ENCODE measurements around the gene OXER1. TPM values are rescaled to one million over a fixed set of nuclear protein-coding genes. Genes with fewer than 3 reads are reported as not detected.

OXER1 gene
- total RNA-seq, 1 donor from 2014 or later = 4.6 TPM

DNA sequence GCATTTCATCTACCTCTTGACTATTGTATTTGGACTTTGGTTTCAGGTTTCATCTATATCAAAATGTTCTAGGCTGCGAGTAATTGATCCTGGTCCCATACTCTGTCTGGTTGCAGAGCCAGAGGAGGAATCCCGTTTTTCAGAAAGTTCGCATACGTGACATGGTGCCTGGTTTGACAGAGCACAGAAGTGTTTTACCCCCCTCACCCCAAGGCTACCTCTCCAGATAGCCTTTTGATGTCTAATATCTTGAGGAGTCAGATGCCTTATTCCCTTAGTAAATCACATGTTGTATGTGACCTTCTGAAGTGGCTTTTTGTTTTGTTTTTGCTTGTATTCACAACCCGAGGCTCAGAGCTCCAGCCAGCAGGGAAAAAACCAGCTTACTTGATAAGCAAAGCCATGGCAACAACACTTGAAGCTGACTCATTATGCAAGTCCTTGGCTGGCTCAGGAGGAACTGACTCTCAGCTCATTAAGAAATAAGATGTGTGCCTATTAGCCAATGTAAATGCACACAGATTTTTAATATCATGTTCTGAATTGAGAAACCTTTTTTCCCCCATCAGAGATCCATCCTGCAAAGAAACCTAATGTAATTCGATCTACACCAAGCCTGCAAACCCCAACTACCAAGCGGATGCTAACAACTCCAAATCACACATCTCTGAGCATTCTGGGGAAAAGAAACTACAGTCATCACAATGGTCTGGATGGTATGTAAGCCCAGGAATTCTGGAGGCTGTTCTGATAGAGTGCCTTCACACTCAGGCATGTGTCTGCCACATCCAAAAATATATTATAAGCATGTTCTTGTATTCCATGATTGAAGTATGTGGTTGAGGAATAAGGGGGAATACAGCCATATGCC lies 41.4 kb downstream of the OXER1 start:
- no peak overlapping the region for H3K4me3 Mint-ChIP-seq (ENCODE audit: low read depth)
- no peaks in the 10 kb centered on the region for H3K9me3 Mint-ChIP-seq (ENCODE audit: low read depth)
- peaks cover 1% of the 10 kb centered on the region for H3K36me3 Mint-ChIP-seq (ENCODE audit: insufficient read depth)
- H3K27me3 Mint-ChIP-seq = no peaks in the 10 kb centered on the region
- H3K4me1 Mint-ChIP-seq (ENCODE audit: low read depth) = peaks cover 7% of the 10 kb centered on the region
- H3K27ac Mint-ChIP-seq = no peak overlapping the region
- DNase-seq (ENCODE audit: low spot score, unreplicated experiment) = no peak
- TF ChIP-seq, protein P1, sequence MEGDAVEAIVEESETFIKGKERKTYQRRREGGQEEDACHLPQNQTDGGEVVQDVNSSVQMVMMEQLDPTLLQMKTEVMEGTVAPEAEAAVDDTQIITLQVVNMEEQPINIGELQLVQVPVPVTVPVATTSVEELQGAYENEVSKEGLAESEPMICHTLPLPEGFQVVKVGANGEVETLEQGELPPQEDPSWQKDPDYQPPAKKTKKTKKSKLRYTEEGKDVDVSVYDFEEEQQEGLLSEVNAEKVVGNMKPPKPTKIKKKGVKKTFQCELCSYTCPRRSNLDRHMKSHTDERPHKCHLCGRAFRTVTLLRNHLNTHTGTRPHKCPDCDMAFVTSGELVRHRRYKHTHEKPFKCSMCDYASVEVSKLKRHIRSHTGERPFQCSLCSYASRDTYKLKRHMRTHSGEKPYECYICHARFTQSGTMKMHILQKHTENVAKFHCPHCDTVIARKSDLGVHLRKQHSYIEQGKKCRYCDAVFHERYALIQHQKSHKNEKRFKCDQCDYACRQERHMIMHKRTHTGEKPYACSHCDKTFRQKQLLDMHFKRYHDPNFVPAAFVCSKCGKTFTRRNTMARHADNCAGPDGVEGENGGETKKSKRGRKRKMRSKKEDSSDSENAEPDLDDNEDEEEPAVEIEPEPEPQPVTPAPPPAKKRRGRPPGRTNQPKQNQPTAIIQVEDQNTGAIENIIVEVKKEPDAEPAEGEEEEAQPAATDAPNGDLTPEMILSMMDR (IDR thresholded peaks at IDR 0.05; ENCODE audit: unreplicated experiment) = no peak

DNA sequence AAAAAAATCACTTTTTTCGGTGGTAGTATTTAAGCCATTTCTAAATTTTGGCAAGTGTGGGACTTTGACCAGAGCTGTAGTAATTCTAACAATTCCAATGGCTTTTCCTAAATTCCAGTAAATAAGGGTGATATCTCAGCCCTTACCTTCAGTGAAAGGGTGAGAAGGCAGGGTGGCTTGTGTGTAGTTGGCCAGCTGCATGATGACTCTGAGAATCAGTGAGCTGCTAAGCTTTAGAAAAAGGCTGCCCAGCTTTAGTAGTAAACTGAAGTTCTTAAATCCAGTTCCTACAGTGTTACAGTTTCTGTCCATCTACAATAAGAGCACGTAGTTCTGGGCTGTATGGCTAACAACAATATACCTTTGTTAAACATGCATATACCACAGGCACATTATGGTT lies 42.0 kb downstream of the OXER1 start:
- H3K9me3 Mint-ChIP-seq (ENCODE audit: low read depth) = no peaks in the 10 kb centered on the region
- H3K36me3 Mint-ChIP-seq (ENCODE audit: insufficient read depth) = no peaks in the 10 kb centered on the region
- no peak overlapping the region for H3K4me3 Mint-ChIP-seq (ENCODE audit: low read depth)
- H3K27me3 Mint-ChIP-seq = no peaks in the 10 kb centered on the region
- TF ChIP-seq, protein P1 (IDR thresholded peaks at IDR 0.05; ENCODE audit: unreplicated experiment) = no peak
- no peak for DNase-seq (ENCODE audit: low spot score, unreplicated experiment)
- H3K4me1 Mint-ChIP-seq (ENCODE audit: low read depth) = peaks cover 7% of the 10 kb centered on the region
- H3K27ac Mint-ChIP-seq = no peak overlapping the region

DNA sequence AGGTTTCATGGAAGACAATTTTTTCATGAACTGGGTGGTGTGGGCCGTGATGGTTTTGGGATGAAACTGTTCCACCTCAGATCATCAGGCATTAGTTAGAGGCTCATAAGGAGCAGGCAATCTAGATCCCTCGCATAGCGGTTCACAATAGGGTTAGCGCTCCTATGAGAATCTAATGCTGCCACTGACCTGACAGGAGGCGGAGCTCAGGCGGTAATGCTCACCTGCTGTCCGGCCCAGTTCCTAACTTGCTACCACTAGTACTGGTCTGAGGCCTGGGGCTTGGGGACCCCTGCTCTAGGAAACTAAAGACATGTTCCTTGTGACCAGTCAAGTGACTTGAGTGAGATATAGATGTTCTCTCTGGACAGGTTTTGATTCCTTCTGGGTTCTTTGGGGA lies 49.2 kb downstream of the OXER1 start:
- H3K9me3 Mint-ChIP-seq (ENCODE audit: low read depth) = no peaks in the 10 kb centered on the region
- no peaks in the 10 kb centered on the region for H3K4me1 Mint-ChIP-seq (ENCODE audit: low read depth)
- no peaks in the 10 kb centered on the region for H3K27me3 Mint-ChIP-seq
- no peak overlapping the region for H3K27ac Mint-ChIP-seq
- TF ChIP-seq, protein P1 (IDR thresholded peaks at IDR 0.05; ENCODE audit: unreplicated experiment) = no peak
- H3K4me3 Mint-ChIP-seq (ENCODE audit: low read depth) = no peak overlapping the region
- DNase-seq (ENCODE audit: low spot score, unreplicated experiment) = no peak
- peaks cover 3% of the 10 kb centered on the region for H3K36me3 Mint-ChIP-seq (ENCODE audit: insufficient read depth)

DNA sequence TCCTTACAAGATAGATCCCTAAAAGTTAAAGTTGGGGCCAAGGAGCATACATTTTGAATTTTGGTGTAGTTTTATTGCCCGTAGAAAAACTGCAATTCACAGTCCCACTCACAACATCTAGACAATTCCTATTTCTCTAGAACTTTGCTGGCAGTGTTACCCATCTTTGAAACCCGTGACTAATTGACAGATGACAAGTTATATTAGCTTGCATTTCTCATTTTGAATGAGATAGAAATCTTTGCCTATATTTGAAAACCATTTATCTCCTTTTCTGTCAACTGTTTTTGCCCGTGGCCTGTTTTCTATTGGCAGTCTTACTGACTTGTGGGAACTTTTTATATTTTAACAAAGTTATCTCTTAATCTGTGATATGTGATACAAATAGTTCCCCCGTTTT lies 50.0 kb downstream of the OXER1 start:
- H3K36me3 Mint-ChIP-seq (ENCODE audit: insufficient read depth) = peaks cover 9% of the 10 kb centered on the region
- no peak for DNase-seq (ENCODE audit: low spot score, unreplicated experiment)
- H3K4me1 Mint-ChIP-seq (ENCODE audit: low read depth) = no peaks in the 10 kb centered on the region
- H3K27me3 Mint-ChIP-seq = no peaks in the 10 kb centered on the region
- H3K9me3 Mint-ChIP-seq (ENCODE audit: low read depth) = no peaks in the 10 kb centered on the region
- H3K4me3 Mint-ChIP-seq (ENCODE audit: low read depth) = no peak overlapping the region
- H3K27ac Mint-ChIP-seq = no peak overlapping the region
- TF ChIP-seq, protein P1 (IDR thresholded peaks at IDR 0.05; ENCODE audit: unreplicated experiment) = no peak

DNA sequence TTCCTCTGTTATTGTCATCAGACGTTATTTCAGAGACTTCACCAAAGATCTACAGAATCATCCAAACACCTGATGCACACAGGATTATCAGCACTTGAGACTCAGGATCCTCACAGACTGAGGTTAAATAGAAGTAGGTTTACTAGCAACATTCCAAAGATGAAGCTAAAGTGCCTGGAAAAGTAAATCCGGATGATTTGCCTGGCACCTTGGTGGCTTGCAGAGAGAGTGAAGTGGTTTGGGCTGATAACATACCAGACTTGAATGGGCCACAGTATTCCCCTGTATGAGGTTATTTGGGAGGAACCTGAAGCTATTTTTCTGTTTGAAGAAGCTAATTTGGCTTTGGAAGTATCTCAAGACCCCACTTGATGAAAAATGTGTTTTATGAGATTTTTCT lies 51.0 kb downstream of the OXER1 start:
- peaks cover 13% of the 10 kb centered on the region for H3K36me3 Mint-ChIP-seq (ENCODE audit: insufficient read depth)
- no peaks in the 10 kb centered on the region for H3K27me3 Mint-ChIP-seq
- no peak overlapping the region for H3K27ac Mint-ChIP-seq
- TF ChIP-seq, protein P1 (IDR thresholded peaks at IDR 0.05; ENCODE audit: unreplicated experiment) = no peak
- H3K4me1 Mint-ChIP-seq (ENCODE audit: low read depth) = no peaks in the 10 kb centered on the region
- no peak overlapping the region for H3K4me3 Mint-ChIP-seq (ENCODE audit: low read depth)
- DNase-seq (ENCODE audit: low spot score, unreplicated experiment) = no peak
- H3K9me3 Mint-ChIP-seq (ENCODE audit: low read depth) = no peaks in the 10 kb centered on the region

Other genes starting within 250 kb of the OXER1 start
- gene MTA3, start 195.5 kb downstream of the OXER1 start, total RNA-seq = 96.0 and 102 TPM in 2 replicates
- 14.5 and 16.7 TPM in 2 replicates for gene HAAO, start 28.4 kb upstream of the OXER1 start, total RNA-seq

Data from progenitor cell of endocrine pancreas (in vitro differentiated cells).